ENCODE results near the gene MICOS13. TPM values are rescaled to one million over a fixed set of nuclear protein-coding genes. Genes with fewer than 3 reads are reported as not detected.
A peak's percentile ranks its signal among the peaks of the same experiment; 100 is the strongest.

The MICOS13 gene
- total RNA-seq, 1 donor = 21.2 TPM

DNA sequence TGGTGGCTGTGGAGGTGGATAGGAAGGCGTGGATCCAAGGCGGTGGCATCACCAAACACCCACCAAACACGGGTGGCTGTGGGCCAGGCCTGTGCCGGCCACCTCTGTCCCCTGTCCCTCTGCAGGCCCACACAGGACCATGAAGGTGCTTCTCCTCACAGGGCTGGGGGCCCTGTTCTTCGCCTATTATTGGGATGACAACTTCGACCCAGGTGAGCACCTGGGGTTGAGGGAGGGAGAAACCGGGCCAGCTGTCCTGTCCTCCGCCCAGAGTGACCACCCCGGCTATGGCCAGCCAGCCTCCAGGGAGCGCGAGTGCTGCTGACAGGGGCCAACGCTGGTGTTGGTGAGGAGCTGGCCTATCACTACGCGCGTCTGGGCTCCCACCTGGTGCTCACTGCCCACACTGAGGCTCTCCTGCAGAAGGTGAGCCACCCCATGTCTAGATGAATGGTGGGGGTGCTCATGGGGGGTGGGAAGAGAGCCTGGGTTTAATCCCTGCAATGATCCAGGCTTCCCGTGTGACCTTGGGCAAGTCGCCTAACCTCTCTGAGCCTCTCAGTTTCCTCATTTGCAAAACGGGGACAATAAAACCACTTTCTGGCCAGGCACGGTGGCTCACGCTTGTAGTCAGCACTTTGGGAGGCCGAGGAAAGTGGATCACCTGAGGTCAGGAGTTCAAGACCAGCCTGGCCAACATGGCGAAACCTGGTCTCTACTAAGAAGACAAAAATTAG lies 4.5 kb upstream of the MICOS13 start:
- no peak overlapping the region for H3K4me3 ChIP-seq (ENCODE audit: low read depth, low read length)
- DNase-seq (ENCODE audit: low read depth) = no peak
- TF ChIP-seq, protein P1, sequence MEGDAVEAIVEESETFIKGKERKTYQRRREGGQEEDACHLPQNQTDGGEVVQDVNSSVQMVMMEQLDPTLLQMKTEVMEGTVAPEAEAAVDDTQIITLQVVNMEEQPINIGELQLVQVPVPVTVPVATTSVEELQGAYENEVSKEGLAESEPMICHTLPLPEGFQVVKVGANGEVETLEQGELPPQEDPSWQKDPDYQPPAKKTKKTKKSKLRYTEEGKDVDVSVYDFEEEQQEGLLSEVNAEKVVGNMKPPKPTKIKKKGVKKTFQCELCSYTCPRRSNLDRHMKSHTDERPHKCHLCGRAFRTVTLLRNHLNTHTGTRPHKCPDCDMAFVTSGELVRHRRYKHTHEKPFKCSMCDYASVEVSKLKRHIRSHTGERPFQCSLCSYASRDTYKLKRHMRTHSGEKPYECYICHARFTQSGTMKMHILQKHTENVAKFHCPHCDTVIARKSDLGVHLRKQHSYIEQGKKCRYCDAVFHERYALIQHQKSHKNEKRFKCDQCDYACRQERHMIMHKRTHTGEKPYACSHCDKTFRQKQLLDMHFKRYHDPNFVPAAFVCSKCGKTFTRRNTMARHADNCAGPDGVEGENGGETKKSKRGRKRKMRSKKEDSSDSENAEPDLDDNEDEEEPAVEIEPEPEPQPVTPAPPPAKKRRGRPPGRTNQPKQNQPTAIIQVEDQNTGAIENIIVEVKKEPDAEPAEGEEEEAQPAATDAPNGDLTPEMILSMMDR (IDR thresholded peaks at IDR 0.05; ENCODE audit: insufficient read depth, low read depth, low read length) = no peak

DNA sequence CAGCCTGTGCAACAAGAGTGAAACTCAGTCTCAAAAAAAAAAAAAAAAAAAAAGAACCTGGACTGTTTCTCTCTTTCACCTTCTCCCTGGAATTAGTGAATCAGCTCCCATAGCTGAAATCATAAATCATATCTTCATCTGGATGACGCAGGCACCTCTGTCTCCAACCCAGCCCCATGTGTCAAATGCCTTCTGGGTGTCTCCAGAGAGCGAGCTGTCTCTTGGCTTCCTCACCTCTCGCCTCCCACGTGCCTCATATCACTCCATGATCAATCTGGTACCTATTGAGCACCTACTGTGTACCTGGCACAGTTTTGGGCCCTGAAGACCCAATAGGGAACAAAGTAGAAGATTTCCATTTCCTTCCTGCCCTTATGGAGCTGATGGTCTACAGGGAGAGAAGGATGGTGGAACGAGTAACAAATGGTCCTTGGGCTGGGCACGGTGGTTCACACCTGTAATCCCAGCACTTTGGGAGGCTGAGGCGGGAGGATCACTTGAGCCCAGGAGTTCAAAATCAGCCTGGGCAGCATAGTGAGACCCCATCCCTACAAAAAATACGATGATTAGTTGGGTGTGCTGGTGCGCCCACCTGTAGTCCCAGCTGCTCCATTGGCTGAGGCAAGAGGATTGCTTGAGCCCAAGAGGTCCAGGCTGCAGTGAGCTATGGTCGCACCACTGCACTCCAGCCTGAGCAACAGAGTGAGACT lies 3.0 kb upstream of the MICOS13 start:
- H3K4me3 ChIP-seq (ENCODE audit: low read depth, low read length) = no peak overlapping the region
- TF ChIP-seq, protein P1 (IDR thresholded peaks at IDR 0.05; ENCODE audit: insufficient read depth, low read depth, low read length) = no peak
- DNase-seq (ENCODE audit: low read depth) = no peak

DNA sequence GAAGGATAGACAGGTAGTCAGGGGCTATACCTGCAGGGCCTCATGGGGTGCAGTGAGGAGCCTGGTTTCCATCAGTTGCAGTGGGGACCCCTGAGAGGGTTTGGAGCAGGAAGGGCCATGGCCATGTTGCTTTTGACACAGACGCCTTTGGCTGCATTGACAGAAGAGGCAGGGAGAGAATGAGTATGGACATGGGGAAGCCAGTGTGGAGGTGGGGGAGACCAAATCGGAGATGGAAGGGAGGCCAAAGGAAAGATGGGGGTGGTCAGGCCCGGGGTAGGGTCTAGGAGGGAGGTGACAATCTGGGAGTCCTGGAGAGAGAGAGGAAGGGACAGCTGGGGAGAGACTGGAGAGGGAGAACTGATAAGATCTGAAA lies 1.8 kb upstream of the MICOS13 start:
- DNase-seq (ENCODE audit: low read depth) = no peak
- no peak overlapping the region for H3K4me3 ChIP-seq (ENCODE audit: low read depth, low read length)
- TF ChIP-seq, protein P1 (IDR thresholded peaks at IDR 0.05; ENCODE audit: insufficient read depth, low read depth, low read length) = no peak

DNA sequence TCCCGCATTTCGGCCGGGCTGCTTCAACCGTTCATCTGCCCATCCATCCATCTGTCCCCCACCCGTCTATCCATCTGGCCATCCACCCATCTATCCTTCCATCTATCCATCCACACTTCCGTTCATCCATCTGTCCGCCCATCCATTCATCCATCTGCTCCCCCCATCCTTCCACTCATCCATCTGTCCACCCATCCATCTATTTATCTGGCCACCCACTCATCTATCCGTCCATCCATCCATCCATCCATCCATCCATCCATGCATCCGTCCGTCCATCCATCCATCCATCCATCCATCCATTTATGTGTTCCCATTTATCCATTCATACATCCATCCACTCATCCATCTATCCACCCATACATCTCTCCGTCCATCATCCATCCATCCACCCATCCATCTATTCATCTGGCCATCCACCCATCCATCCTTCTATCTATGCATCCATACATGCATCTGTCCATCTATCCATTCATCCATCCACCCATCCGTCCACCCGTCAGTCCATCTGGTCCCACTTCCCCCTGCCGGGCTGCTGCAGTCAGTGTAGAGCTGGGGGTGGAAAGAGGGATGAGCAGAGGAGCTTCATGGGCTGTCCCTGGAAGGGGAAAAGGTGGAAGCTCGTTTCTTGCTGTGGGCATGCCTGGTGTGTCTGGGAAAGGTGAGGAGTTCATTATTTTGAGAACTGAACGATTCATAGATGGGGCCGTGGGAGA lies 1.2 kb upstream of the MICOS13 start:
- no peak for DNase-seq (ENCODE audit: low read depth)
- peak overlapping the region; percentile 99 for H3K4me3 ChIP-seq (ENCODE audit: low read depth, low read length)
- TF ChIP-seq, protein P1 (IDR thresholded peaks at IDR 0.05; ENCODE audit: insufficient read depth, low read depth, low read length) = no peak

DNA sequence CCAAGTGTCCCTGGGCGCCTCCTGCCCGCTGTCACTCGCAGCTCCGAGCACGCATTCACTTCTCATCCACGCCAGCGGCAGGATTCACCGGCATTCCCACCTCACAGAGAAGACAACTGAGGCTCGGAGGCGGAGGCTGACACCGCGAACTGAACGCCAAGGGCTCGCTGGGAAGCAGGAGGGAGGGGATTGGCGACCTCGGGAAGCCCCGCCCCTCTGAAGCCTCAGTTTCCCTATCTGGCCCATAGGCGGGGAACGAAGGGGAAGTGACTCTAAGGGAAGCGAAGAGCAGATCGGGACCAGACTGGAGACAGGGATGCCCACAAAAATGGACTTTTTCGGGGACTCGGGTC lies 256 bp downstream of the MICOS13 start:
- TF ChIP-seq, protein P1 (IDR thresholded peaks at IDR 0.05; ENCODE audit: insufficient read depth, low read depth, low read length) = no peak
- H3K4me3 ChIP-seq (ENCODE audit: low read depth, low read length) = peak overlapping the region; percentile 99
- DNase-seq (ENCODE audit: low read depth) = peak; percentile 17

DNA sequence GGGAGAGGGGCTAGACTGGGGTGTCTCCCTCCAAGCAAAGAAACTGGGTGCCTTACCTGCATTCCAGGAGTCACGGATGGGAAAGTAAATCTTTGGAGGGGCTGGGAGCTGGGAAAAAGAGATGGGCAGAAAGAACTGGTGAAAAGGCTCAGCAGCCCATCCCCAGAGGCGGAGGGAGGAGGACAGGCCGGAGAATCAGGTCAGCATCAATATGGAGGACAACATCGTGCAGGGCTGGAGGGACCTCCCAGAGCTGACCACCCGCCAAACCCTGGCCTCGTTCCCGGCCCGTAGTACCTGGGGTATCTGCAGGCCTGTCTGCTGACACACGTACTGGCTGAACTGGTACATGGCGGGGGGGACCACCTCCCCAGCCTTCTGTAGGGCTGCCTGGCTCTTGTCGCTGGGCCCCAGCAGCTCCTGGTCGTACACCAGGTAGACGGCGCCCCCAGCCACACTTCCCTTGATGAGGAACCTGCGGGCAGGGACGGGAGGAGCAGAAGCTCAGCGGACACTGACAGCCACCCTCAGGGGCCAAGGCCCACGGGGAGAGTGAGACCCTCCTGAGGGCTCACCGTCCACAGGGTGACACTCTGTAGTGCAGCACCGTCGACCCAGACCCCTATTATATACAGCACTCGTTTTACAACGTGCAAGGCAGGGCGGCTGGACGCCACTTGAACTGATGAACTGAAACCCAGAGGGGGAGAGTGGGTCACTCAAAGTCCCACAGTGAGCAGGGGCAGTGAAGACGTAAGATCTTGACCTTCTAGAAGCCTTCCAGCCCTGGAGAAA lies 830 bp downstream of the MICOS13 start:
- DNase-seq (ENCODE audit: low read depth) = no peak
- H3K4me3 ChIP-seq (ENCODE audit: low read depth, low read length) = peak overlapping the region; percentile 99
- TF ChIP-seq, protein P1 (IDR thresholded peaks at IDR 0.05; ENCODE audit: insufficient read depth, low read depth, low read length) = no peak

Data from fibroblast of villous mesenchyme (primary cell).